GM19324 (cell line): ENCODE data around the gene RAI14.

Experiments
- ATAC-seq: cut with Tn5 transposase; IDR thresholded peaks from one replicate; pipeline ENCODE4 v1.9.1; 2021; ENCODE audit warnings: mild to moderate bottlenecking, moderate library complexity; ENCODE audit not compliant: unreplicated experiment, low FRiP score

Gene RAI14

DNA sequence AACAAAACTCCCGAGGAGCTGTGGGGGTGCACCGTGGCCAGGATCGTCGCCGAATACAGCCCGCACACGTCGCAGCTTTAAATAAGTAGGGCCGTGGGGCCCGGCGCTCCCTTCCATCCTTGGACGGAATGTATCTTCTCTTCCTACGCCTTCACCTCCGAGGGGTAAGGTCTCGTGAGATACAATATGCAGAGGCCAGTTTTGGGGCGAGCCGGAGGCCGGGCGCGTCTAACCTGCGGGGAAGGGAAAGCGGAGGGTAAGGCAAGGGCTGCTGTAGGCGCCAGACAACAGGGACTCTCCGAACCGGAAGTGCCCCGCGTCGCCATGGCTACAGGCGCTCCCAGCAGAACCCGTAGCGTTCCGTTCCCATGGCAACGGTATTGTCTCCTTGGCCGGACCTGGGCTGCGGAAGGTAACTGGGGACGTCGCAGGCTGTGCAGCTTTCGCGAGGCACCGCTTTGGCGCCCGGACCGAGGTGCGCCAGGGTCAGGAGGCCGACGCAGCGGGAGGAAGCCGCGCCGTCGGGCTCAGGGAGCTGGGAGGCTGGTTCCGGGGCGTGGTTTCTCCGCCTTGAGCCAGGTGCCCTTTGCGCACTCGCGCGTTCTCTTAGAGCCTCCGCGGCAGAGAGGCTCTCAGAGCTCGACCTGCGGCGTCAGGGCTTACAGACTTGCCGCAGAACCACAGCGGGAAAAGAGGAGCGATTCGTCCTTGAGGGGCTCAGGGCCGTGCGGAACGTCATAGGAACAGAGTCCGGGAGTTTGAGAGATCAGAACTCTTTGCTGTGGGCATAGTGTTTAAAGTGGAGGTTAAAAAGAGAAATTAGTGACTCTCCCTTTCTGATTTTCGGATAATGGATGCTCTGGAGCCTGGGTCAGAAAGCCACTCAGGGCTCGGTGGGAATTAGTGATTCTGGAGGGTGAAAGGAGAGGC is 182.9 kb downstream of the RAI14 start, which contains the start of gene TTC23L:
TSS of gene TTC23L (plus strand) at position 380 of the 930 bp plus-strand sequence. CDS start 1,508 bp downstream, outside the sequence.
- ATAC-seq, result peak; percentile 98

DNA sequence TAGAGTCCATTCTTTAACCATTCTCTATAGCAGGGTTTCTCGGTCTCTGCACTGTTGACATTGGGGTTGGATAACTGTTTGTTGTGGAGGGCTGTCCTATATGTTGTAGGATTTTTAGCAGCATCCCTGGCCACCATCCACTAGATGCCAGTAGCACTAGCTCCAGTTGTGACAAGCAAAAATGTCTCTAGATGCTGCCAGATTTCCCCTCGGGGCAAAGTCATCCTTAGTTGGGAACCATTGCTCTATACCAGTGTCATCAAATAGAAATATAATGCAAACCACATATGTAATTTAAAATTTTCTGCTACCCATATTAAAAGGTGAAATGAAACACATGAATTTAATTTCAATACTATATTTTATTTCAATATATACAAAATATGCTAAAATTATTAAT is 185.7 kb downstream of the RAI14 start:
- no peak for ATAC-seq

DNA sequence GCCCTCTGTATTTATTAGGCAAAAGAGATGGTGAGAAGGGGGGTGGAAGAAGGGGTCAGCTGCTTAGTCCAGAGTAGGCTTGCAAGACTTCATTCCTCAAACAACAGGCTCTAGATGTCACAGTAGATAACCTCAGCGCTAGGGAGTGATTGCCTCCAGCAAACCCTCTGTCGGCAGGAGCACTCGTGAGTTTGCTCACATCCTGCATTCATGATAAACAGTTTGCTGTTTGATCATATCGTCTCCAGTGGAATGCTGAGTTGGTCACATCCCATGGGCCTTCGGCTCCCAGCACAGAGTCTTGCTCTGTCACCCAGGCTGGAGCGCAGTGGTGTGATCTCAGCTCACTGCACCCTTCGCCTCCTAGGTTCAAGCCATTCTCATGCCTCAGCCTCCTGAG is 186.4 kb downstream of the RAI14 start:
- no peak for ATAC-seq

DNA sequence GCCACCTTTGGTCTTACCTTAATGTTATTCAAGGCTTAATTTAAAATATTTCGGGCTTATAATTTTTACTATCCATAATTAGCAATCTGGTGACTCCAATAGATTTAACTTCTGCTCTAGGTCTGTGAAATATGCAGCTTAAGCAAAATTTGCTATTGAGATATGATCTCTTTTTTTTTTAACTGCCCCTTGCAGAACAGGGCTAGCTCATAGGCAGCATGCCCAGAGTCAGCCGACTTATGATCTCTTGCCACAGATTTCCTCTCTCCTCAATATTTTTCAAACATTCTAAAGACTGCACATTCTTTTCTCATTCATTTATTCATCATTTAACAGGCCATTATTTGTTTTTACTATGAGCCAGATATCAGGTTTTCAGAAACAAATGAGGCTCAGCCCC is 187.4 kb downstream of the RAI14 start:
- ATAC-seq, result no peak

DNA sequence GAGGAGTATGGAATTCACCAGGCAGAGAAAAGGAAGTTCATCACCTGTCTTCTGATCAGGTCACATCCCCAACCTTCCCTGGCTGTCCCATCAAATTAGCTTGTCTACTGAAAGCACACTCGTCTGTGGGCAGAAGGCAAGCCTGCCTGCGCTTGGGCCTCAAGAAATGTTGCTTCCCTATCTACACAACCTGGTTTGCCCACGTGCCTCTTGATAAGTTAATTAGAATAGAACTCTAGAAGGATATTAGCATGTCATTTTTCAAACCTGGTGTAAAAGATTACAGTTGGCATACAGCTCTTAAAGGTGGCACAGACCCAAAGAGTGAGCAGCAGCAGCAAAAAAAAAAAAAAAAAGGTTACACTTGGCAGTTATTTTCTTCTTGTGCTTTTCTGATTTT is 188.0 kb downstream of the RAI14 start:
- no peak for ATAC-seq

DNA sequence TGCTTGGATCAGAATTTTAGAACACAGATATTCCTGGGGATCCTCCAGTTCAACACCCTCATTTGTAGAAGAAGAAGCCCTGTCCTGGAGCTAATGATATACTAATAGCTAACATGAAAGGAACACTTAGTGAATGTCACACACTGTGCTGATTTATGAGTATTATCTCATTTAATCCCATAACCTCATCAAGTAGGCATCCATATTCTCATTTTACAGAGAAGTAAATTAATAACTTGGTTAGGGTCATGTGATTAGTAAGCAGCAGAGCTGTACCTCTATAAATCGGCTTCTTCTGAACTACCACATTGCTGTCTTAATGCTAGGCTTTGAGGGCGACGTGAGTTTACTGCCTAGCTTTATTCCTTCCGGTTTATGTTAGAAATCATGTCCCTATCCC is 188.9 kb downstream of the RAI14 start:
- ATAC-seq, result no peak

DNA sequence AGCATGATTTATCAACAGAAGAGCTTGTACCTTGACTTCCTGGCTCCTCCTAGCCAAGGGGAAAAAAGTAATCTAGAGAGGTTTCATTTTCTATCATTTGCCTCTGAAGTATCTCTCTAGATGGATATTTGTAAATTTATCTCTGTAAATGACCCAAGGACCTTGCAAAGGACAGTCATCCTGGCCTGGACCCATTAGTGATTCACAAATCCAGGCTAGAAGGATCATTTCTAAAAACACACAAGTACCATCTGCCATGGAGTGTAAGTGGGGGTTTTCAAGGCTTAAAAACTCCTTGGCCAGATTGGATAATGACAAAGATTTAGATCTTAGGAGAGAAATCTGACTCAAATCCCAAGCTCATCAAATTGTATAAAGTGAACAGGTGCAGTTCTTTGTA is 190.9 kb downstream of the RAI14 start:
- ATAC-seq, result no peak

DNA sequence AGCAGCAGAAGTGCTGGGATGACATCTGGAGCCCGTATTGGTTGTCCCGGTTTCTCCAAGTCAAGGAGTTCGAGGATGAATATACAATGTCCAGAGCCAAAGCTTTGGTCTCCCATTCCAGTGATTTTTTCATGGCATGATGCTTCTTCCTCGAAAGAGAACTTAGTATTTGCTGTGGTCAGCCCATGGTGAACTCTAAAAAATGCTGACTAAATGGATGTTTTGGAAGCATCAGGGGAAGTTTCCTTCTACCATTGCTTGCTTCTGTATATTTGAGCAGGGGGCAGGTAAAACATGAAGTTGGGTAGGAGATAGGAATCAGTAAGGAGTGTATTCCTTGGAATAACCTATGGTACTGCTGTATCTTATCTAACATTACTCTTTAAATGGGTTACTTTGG is 191.4 kb downstream of the RAI14 start:
- ATAC-seq, result no peak

DNA sequence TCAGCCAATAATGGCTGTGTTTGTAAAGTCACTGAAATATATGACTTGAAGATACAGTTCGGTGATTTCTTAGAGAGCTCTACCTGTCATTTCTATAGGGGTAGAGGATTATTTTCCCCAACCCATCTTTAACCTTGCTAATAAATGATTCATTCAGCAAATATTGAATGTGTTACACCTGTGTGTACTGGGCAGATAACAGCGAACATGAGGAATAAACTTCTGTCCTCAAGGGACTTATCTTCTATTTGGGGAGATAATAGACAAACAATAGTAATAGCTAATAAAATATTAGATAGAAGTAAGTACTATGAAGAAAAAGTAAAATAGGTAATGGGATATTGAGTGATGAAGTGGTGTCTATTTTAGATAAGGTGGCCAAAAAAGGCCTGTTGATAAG is 192.1 kb downstream of the RAI14 start:
- ATAC-seq, result no peak

DNA sequence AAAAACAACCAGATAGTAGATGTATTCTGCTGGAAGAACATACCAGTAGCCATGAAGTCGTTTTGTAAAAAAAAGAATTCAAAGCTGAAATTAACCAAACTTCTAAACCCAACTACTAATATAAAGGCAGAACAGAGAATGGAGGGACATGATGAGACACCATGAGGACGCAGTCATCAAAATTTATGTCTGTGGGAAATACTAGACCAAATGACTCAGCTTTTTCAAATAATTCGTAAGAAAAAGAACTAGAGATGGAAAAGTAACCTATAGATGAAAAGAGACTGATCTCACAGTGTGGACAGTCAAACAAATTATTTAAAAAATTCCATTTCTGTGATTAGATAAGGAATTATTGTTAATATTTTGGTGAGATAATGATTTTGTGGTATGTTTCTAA is 193.1 kb downstream of the RAI14 start:
- no peak for ATAC-seq

DNA sequence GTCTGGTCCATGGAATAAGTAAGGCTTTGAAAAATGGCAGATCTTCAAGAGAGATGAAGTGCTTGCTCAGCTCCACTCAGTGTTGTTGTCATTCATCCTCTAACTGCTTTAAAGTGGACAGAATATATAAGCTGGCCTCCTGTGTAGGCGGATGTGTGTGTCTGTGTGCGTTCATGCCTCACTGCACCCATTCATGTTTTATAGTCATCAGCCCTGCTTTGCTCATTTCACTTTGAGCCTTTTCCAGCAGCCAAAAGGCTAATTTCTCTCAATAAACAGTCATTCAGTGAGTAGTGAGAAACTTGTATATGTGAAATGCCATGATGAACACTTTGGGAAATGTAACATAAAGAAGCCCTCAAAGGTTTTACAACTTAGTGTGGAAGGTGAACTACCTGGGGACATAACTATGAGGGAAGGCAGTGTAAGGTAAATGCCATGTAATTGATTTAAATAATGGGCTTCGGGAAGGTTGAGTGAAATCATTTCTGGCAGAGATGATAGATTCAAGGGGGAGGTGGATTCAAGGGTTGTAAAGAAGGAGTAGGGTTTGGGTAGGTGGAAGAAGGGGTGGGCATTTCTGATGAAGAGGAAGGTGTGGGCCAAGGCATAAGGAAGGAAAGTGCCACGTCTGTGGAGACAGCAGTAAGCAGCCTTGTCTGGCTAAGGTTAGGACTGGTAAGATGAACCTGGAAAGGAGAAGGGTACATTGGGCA is 198.5 kb downstream of the RAI14 start:
- no peak for ATAC-seq

DNA sequence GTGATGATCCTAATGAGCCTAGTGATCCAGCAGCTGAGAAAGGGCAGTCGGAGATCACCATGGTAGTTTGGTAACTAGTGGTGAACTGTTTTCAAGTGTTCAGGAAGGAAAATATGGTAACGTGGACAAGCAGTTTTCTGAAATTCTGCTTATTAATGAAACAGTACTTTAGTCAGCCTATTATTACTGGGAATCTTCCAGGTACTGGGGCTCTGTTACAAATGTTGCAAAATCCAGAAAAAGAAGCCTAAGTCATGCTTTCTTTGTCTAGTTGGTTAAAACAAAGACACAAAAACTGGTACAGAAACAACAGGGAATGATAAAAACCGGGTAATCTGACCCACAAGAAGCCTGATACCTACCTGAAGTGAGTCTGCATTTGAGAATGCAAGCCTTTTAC is 201.0 kb downstream of the RAI14 start:
- no peak for ATAC-seq

DNA sequence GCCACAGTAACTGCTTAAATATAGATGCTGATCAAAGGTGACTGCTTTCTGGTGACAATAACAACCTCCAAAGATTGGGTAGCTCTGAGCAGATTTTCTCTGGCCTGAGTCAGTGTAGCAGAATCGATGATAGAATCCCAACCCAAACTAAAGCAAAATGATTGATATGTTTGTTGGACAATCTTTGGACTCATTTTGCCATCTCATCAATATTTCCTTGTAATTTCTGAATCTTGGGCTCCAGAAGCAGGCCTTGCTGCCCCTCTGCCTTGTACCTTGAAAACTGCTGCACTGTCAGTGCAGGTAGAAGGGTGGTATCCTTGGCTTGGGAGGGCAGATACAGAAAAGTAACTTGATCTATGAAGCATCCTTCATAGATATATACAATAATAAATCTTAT is 201.8 kb downstream of the RAI14 start:
- no peak for ATAC-seq

DNA sequence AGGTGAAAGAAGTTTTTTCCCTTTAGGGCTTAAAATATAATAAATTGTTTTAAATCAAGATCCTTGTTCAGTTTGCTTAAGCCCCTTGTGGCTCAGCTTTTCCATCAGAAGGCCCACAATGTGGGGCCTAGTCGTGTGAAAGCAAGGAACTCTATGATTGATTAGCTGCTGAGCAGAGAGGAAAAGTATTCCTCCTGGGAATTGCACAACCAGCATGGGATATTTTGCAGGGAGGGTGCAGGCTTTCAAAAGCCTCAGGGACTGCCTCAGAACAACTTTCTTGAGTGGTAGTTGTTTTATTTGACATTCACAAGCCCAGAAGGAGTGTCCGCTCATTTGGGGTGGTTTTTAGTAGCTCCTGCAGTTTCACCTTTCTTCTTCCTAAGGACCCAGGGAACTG is 202.7 kb downstream of the RAI14 start:
- ATAC-seq, result no peak

DNA sequence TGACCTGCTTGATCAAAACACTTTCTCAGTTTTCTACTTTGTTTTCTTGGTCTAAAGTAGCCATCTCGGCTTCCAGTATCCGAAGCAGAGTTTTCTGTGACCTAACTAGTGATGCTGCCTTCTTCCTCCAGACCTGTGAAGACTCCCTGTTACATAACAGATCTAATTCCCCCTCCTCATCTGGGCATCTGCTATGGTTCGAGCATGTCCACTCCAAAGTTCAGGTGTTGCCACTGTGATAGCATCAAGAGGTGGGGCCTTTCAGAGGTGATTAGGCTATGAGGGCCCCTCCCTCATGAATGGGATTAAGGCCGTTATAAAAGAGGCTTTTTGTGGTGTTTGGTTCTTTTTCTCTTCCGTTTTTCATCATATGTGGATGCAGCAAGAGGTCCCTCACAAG is 203.1 kb downstream of the RAI14 start:
- no peak for ATAC-seq

DNA sequence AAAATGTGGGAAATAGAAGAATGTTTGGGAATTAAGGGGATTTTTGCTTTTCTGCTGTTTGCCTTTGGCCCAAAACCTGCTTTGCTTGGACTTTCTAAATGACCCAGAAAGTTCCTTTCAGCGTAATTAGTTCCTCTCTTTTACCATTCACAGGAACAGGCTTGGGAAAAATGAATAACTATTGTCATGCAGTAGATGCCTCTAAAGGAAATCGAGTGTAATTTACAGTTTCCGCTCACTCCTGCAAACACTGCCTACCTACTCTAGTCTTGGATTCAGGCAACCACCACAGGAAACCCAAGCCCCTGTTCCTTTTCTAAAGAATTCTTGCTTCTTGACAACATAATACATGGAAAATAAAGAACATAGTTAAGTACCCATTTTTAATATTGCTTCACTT is 207.8 kb downstream of the RAI14 start:
- no peak for ATAC-seq

DNA sequence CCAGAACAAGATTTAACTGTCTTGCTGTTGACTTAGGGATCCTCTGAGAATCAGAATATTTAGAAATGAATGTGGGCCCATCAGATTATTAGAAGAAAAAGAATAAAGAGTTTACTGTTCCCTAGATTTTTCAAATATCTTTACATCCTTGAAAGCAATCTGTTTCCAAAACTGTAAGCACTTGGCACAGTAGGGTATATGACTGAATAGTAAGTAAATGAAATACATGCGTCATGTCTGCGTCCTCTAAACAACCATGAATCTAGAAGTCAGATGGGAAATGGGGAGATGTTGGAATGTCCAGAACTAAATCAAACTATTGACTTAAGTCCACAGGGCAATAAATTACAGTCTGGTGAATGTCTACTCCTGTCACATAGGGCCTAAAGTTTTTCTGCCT is 209.0 kb downstream of the RAI14 start:
- no peak for ATAC-seq

DNA sequence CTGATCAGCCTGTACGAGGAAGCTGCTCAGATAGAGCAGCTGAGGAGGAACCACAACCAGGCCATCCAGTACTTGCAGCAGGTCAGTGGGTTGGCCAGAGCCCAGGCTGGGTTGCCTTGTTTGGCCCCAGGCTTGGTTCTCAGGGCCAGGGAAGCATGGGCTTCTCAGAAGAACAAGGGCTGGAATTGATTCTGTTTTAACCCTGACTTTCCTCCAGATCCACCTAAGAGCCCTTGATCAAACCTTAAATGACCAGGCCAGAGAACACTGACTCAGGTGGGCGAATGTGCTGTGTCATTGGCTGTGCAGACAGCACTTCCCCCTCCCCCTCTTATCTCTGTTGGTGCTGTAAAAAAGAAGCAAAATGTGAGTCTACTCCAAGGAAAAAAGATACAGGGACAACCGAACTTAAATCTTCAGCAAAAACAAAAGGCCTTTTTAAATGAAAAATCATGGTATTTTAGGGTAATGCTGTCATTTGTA is 210.9 kb downstream of the RAI14 start:
- ATAC-seq, result no peak

DNA sequence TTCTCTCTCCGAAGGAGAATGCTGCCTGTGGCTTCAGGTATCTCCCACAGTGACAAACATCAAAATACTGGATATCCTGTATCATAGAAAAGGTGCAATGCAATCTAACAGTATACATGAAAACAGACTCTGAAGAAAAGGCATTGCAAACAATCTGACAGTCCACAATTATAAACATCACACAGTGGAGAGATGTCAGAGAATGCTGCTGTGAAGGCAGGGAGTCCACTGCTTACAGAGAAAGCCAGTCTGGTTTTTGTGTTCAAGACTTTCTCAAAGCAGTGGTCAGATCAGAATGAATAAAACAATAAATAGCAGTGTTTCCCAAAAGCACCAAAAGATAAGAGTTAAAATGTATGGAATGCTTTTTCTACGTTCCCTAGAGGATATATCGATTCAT is 211.5 kb downstream of the RAI14 start:
- no peak for ATAC-seq

DNA sequence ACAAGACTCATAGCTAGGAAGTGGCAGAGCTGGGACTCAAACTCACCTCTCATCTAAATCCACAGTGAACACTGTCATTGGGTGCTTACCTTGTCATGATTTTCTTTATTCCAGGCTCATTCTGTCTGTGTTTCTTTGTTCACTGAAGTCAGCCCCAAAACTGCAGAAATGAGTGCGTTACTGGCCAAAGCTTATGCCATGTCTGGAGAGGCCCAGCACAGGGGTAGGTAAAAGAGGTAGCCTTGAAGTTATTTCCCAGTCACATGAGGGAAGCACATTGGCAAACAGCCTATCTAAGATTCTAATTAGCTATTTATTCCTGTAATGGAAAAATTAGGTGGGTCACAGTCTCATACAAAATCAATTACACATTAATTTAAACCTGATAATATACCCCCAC is 212.7 kb downstream of the RAI14 start:
- ATAC-seq, result no peak

DNA sequence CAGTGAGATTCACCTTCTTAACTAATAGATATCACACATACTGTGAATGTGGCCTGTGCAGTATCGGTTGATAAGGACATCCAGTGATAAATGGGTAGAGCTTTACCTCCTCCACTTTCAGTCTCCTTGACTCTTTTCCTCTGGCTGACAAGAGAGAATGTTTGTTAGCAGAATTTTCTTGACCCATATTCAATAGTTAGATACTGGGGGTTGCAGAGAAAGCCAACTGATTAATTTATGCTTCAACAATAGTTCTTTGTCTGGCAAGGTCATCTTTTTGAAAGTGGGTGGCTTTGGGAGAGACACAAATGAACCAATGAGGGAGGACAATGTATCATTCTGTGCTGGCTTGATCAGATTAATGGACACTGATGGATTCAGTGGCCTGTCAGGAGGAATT is 213.1 kb downstream of the RAI14 start:
- ATAC-seq, result no peak

DNA sequence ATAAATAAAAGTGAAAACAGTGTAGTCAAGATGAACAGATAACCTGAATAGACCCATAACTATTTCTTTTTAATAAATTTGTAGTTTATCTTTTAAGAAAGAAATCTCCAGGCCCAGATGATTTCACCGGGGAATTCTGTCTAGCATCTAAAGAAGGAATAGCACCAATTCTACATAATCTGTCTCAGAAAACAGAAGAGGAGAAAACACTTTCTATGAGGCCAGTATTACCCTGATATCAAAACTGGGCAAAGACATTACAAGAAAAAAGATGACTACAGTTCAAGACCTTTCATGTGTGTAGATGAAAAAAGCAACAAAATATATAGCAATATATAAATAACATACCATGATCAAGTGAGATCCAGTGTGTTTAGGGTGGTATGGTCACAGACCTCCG is 214.3 kb downstream of the RAI14 start:
- ATAC-seq, result no peak
